HEK293 (cell line): Measurements from ENCODE around the gene RFXAP.

Experiments used
- GLIS1 ChIP-seq: fragments of 450-650 bp; formaldehyde crosslinking; IDR thresholded peaks from 2 replicates; pipeline ENCODE4 v1.5.1; 2016; ENCODE audit warnings: missing biosample characterization, missing genetic modification characterization
- ZNF837 ChIP-seq: fragments of 450-650 bp; formaldehyde crosslinking; IDR thresholded peaks from 2 replicates; pipeline ENCODE4 v1.5.1; 2016; ENCODE audit warnings: missing biosample characterization, missing genetic modification characterization
- ZSCAN30 ChIP-seq: fragments of 450-650 bp; IDR thresholded peaks from 2 replicates; pipeline ENCODE4 v1.5.1; 2018; ENCODE audit warnings: missing biosample characterization, mild to moderate bottlenecking, missing genetic modification characterization, moderate library complexity
- TF ChIP-seq, protein P1 (sequence below): fragments of 450-650 bp; formaldehyde crosslinking; IDR thresholded peaks from 2 replicates; pipeline ENCODE4 v1.5.1; 2016; ENCODE audit warnings: missing biosample characterization, missing genetic modification characterization
- TF ChIP-seq, protein P2 (sequence below): fragments of 450-650 bp; formaldehyde crosslinking; IDR thresholded peaks from 2 replicates; pipeline ENCODE4 v1.5.1; 2016; ENCODE audit warnings: missing biosample characterization, missing genetic modification characterization
- TF ChIP-seq, protein P3 (sequence below): fragments of 450-650 bp; formaldehyde crosslinking; IDR thresholded peaks from 2 replicates; pipeline ENCODE4 v1.5.1; 2016; ENCODE audit warnings: missing biosample characterization, missing genetic modification characterization

DNA sequence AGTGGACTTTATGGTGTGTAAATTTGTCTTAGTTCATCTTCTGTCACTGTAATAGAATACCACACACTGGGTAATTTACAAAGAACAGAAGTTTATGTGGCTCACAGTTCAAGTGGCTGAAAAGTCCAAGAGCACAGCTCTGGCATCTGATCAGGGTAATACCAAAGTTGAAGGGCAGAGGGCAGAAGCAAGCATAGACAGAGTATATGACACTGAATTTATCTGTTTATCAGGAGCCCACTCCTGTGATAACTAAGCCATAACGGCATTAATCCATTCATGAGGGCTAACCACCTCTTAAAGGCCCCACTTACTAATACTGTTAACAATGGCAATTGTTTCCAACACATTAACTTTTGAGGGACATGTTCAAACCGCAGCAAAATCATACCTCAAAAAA is 4.0 kb upstream of the RFXAP start:
- no peak for TF ChIP-seq ZSCAN30
- no peak for TF ChIP-seq GLIS1 (tag by site-specific recombination)
- no peak for TF ChIP-seq ZNF837
- TF ChIP-seq, protein P1, sequence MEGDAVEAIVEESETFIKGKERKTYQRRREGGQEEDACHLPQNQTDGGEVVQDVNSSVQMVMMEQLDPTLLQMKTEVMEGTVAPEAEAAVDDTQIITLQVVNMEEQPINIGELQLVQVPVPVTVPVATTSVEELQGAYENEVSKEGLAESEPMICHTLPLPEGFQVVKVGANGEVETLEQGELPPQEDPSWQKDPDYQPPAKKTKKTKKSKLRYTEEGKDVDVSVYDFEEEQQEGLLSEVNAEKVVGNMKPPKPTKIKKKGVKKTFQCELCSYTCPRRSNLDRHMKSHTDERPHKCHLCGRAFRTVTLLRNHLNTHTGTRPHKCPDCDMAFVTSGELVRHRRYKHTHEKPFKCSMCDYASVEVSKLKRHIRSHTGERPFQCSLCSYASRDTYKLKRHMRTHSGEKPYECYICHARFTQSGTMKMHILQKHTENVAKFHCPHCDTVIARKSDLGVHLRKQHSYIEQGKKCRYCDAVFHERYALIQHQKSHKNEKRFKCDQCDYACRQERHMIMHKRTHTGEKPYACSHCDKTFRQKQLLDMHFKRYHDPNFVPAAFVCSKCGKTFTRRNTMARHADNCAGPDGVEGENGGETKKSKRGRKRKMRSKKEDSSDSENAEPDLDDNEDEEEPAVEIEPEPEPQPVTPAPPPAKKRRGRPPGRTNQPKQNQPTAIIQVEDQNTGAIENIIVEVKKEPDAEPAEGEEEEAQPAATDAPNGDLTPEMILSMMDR (tag by site-specific recombination), result no peak
- TF ChIP-seq, protein P2, sequence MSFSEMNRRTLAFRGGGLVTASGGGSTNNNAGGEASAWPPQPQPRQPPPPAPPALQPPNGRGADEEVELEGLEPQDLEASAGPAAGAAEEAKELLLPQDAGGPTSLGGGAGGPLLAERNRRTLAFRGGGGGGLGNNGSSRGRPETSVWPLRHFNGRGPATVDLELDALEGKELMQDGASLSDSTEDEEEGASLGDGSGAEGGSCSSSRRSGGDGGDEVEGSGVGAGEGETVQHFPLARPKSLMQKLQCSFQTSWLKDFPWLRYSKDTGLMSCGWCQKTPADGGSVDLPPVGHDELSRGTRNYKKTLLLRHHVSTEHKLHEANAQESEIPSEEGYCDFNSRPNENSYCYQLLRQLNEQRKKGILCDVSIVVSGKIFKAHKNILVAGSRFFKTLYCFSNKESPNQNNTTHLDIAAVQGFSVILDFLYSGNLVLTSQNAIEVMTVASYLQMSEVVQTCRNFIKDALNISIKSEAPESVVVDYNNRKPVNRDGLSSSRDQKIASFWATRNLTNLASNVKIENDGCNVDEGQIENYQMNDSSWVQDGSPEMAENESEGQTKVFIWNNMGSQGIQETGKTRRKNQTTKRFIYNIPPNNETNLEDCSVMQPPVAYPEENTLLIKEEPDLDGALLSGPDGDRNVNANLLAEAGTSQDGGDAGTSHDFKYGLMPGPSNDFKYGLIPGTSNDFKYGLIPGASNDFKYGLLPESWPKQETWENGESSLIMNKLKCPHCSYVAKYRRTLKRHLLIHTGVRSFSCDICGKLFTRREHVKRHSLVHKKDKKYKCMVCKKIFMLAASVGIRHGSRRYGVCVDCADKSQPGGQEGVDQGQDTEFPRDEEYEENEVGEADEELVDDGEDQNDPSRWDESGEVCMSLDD (tag by site-specific recombination), result no peak
- TF ChIP-seq, protein P3, sequence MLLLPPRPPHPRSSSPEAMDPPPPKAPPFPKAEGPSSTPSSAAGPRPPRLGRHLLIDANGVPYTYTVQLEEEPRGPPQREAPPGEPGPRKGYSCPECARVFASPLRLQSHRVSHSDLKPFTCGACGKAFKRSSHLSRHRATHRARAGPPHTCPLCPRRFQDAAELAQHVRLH, result no peak
